GM21423 (cell line): Measurements from ENCODE around the gene NFIL3.
"Not testable (repeated sequence)": the region's sequence is repeated elsewhere in the genome, so short reads cannot be mapped to it uniquely, and the experiment has no call there.

ENCODE experiments used
- ATAC-seq: cut with Tn5 transposase; IDR thresholded peaks from one replicate; pipeline ENCODE4 v1.9.1; 2021; ENCODE audit warnings: mild to moderate bottlenecking, moderate library complexity; ENCODE audit not compliant: unreplicated experiment

NFIL3 gene

DNA sequence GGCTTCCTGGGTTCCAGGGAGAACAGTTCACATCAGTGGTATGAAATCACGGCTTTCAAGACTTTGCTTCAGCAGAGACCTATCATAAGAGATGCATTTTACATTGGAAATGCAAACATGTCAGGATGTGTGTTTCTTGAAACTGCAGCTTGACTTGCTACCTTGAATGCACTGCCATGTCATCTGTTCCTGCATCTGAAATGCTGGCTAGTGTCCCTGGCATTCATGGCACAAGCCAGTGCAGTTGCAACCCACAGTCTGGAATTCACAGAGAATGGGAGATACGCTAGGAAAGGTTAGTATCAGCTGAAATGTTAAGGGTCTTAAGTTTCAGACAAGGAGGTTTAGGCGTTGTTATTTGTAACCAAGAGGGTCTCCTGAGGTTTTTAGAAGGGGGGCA lies 24.7 kb downstream of the NFIL3 start:
- no peak for ATAC-seq

GRCh38 chr9:91395553-91396471 lies 27.8 kb downstream of the NFIL3 start:
- no peak for ATAC-seq

GRCh38 chr9:91395106-91395552 lies 28.5 kb downstream of the NFIL3 start:
- no peak for ATAC-seq

DNA sequence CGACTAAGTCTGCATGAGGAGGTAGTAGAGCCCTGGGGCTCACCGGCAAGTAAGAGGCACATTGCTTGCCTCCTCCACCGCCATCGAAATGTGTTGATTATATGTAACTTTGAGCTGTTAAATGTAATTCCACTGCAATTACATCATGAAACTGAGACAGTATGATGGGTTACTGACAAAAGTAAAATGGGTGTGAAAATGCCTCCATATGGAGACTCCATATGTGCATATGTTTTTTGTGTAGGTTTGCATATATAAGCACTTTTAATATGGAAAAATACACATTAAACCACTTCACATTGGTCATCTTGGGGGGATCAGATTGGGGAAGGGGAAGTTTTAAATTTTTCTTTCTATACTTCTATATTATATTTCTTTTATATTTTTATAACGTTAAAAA lies 29.8 kb downstream of the NFIL3 start:
- no peak for ATAC-seq

- ATAC-seq, result no peak
Measured at GRCh38 chr9:91392435-91392834, 31.2 kb downstream of the NFIL3 start.

DNA sequence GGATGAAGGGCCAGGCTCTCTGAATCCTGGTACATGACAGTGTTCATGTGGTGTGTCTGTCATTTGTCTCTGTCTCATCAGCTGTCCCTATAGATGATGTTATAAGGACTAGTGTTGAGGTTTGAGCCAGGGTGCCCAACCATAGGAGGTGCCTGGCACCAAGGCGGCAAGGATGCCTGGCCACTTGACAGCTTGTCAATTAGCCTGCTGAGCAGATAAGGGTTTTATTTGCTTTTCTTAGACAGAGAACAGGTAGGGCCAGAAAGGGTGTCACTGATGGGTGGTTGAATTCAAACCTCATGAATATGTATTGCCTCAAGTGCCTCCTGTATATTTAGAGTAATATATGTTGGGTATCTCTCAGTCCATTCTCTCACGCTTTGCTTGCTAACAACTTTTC lies 31.8 kb downstream of the NFIL3 start:
- ATAC-seq, result no peak

GRCh38 chr9:91391412-91391811 lies 32.2 kb downstream of the NFIL3 start:
- ATAC-seq, result no peak

- not testable (repeated sequence) for ATAC-seq
Measured at GRCh38 chr9:91389686-91390085, 33.9 kb downstream of the NFIL3 start.

- no peak for ATAC-seq
Measured at GRCh38 chr9:91386765-91387164, 36.9 kb downstream of the NFIL3 start.

DNA sequence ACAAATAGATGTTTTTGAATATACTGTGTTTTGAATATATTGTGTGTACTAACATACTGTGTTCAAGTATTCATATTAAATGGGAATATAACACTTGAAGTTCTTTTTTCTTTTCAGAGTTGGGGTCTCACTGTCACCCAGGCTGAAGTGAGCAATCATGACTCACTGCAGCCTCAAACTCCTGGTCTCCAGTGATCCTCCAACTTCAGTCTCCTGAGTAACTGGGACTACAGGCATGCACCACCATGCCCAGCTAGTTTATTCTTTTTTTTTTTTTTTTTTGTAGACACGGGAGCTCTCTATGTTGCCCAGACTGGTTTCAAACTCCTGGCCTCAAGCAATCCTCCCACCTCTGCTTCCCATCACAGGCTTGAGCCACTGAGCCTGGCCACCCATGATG lies 38.7 kb downstream of the NFIL3 start:
- ATAC-seq, result no peak

- ATAC-seq, result no peak
Measured at GRCh38 chr9:91383577-91383976, 40.1 kb downstream of the NFIL3 start.

DNA sequence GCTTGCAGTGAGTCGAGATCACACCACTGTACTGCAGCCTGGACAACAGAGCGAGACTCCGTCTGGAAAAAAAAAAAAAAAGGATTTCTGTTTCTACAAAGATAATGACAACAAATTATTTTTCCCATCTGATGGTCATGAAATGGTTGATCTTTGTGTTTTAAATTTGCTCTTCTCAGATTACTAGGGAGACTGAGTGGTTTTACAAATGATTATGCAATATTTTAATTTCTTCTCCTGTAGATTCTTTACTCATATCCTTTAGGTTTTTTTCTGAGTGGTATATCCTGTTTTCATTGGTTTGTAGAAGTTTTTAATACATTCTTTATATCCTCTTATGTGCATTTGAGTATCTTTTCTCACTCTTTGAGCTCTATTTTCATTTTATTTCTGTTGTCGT lies 41.3 kb downstream of the NFIL3 start:
- ATAC-seq, result no peak

- no peak for ATAC-seq
Measured at GRCh38 chr9:91379426-91379825, 44.2 kb downstream of the NFIL3 start.

GRCh38 chr9:91378695-91379127 lies 44.9 kb downstream of the NFIL3 start:
- ATAC-seq, result no peak

DNA sequence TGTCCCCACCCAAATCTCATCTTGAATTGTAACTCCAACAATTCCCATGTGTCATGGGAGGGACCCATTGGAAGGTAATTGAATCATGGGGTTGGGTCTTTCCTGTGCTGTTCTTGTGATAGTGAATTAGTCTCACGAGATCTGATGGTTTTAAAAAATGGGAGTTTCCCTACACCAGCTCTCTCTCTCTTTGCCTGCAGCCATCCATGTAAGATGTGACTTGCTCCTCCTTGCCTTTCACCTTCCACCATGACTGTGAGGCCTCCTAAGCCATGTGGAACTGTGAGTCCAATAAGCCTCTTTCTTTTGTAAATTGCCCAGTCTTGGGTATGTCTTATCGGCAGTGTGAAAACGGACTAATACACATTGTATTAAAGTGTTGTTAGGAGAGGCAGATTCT lies 45.6 kb downstream of the NFIL3 start:
- ATAC-seq, result not testable (repeated sequence)

GRCh38 chr9:91376239-91376638 lies 47.4 kb downstream of the NFIL3 start:
- ATAC-seq, result no peak

GRCh38 chr9:91374939-91375338 lies 48.7 kb downstream of the NFIL3 start:
- ATAC-seq, result no peak

- ATAC-seq, result no peak
Measured at GRCh38 chr9:91371894-91372293, 51.7 kb downstream of the NFIL3 start.

DNA sequence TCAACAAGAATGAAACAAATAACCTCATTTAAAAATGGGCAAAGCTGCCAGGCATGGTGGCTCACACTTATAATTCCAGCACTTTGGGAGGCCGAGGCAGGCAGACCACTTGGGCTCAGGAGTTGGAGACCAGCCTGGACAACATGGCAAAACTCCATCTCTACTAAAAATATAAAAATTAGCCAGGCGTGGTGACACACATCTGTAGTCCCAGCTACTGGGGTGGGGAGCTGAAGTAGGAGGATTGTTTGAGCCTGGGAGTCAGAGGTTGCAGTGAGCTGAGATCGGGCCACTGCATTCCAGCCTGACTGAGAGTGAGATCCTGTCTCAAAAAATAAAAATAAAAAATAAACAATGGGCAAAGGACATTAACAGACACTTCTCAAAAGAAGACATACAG lies 53.6 kb downstream of the NFIL3 start:
- not testable (repeated sequence) for ATAC-seq

GRCh38 chr9:91364702-91365101 lies 58.9 kb downstream of the NFIL3 start:
- ATAC-seq, result no peak

DNA sequence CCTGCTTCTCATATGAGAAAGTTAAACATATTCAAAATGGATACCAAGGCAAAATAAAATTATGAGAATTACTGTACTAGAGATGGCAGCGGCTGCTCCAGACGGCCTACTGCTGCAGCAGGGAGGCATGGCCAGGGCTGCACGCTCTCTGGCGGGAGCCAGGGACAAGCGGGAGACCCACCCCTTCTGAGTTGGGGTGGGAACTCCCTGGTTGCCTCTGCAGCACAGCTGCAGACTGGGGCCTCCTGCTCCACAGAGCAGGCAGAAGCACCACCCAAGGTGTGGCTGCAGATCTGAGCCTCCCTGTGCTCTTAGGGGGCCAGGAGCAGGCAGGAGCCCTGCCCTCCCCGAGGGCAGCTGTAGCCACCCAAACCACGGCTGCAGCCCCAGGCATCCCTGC lies 59.6 kb downstream of the NFIL3 start:
- no peak for ATAC-seq

DNA sequence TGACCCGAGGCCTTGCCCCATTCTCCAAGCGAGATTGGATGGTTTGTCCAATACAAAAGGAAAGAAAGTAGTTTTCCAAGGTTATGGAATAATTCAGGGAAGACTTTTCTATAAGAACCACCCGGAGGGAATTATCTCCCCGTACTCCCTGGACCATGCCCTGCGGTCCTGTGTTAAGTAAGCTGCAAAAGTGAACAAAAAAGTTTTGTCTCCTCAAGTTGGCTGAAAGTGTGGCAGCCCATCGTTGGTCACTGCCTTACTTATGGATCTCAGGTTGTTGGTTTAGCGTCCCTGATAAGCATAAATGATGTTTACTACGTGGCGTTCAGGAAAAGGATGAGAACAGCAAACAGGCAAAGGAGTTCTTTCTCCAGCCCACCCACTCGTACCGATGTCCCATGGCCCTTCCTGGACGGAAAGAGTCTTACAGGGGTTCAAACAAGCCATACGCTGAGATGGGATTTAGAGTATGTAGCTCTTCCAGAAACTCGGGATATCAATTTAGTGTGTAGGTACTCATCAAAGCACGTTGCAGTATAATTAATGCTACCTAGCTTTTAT lies 61.5 kb downstream of the NFIL3 start:
- ATAC-seq, result no peak
